Measurements from ENCODE around the gene TNIP3.

TNIP3 gene

DNA sequence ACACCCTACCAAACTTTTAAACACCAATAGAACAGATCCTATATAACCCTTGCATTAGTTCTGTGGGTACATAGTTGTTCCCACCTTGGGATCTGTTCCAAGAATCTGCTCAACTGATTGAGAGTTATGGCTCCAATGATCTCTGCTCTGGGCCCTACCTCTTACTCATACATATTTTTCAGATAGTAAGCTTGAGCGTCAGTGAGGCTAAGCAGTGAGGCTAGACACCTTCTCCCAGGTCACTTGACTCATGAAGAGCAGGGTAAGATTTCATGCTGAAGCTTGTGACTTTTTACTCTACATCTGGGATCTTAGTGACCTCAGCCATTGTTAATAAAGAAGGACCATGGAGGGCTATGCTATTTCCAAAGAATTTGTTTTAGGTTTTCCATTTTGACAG lies 23.1 kb upstream of the TNIP3 start:
- no peak for DNase-seq (ENCODE audit: low spot score)
- TF ChIP-seq CTCF (IDR thresholded peaks at IDR 0.05; ENCODE audit: extremely low read depth, missing control alignments): no peak

- TF ChIP-seq CTCF (IDR thresholded peaks at IDR 0.05; ENCODE audit: extremely low read depth, missing control alignments): no peak
- no peak for DNase-seq (ENCODE audit: low spot score)
These were observed 21.8 kb upstream of the TNIP3 start for GRCh38 chr4:121185960-121186359.

- no peak for TF ChIP-seq CTCF (IDR thresholded peaks at IDR 0.05; ENCODE audit: extremely low read depth, missing control alignments)
- DNase-seq (ENCODE audit: low spot score): no peak
These were observed 19.9 kb upstream of the TNIP3 start for GRCh38 chr4:121183989-121184388.

DNA sequence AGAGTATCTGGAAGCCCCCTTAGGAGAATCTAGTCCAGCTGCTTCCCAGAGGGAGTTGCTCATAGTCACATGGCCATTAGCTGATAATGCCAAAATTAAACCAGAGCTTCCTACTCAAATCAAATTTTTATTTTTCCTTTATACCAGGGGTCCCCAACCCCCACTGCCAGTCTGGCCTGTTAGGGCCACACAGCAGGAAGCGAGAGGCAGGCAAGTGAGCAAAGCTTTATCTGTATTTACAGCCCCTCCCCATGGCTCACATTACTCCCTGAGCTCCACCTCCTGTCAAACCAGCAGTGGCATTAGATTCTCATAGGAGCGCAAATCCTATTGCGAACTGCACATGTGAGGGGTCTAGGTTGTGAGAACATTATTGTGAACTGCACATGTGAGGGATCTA lies 19.2 kb upstream of the TNIP3 start:
- DNase-seq (ENCODE audit: low spot score): no peak

GRCh38 chr4:121182296-121182695 lies 18.2 kb upstream of the TNIP3 start:
- DNase-seq (ENCODE audit: low spot score): no peak
- TF ChIP-seq CTCF (IDR thresholded peaks at IDR 0.05; ENCODE audit: extremely low read depth, missing control alignments): no peak

More for the DNA sequence above, 19.2 kb upstream of the TNIP3 start:
- TF ChIP-seq CTCF (IDR thresholded peaks at IDR 0.05; ENCODE audit: extremely low read depth, missing control alignments): no peak

GRCh38 chr4:121181493-121181892 lies 17.4 kb upstream of the TNIP3 start:
- no peak for DNase-seq (ENCODE audit: low spot score)
- TF ChIP-seq CTCF (IDR thresholded peaks at IDR 0.05; ENCODE audit: extremely low read depth, missing control alignments): no peak

DNA sequence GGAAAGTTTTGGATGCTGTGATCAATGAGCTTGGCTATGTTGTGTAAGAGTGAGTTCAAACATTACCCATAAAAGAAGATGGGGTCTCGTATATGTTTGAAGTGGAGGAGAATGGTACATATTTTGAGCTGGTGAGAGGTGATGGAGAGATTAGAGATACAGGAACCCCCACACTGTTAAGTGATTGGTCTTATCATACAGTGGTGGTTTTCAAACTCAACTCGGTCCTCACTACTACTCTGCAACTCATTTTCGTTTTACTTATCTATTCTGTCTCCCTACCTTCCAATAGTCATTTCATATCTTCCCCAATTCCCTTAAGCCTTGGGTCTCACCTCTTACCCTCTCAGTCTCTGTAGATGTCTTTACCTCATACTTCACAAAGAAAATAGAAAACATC lies 16.4 kb upstream of the TNIP3 start:
- DNase-seq (ENCODE audit: low spot score): no peak
- TF ChIP-seq CTCF (IDR thresholded peaks at IDR 0.05; ENCODE audit: extremely low read depth, missing control alignments): no peak

Measured in GM20000 (cell line).